NCI-H2107 treated with DMSO at 0.1 percent for 48 hours (cell line): ENCODE results near the gene CMTM3.
"Not testable (repeated sequence)": the region's sequence is repeated elsewhere in the genome, so short reads cannot be mapped to it uniquely, and the experiment has no call there.

ENCODE experiments used
- DNase-seq: peaks from one replicate; lab custom pipeline; 2025; ENCODE audit not compliant: unreplicated experiment; lab: John Stamatoyannopoulos, UW

CMTM3 gene

DNA sequence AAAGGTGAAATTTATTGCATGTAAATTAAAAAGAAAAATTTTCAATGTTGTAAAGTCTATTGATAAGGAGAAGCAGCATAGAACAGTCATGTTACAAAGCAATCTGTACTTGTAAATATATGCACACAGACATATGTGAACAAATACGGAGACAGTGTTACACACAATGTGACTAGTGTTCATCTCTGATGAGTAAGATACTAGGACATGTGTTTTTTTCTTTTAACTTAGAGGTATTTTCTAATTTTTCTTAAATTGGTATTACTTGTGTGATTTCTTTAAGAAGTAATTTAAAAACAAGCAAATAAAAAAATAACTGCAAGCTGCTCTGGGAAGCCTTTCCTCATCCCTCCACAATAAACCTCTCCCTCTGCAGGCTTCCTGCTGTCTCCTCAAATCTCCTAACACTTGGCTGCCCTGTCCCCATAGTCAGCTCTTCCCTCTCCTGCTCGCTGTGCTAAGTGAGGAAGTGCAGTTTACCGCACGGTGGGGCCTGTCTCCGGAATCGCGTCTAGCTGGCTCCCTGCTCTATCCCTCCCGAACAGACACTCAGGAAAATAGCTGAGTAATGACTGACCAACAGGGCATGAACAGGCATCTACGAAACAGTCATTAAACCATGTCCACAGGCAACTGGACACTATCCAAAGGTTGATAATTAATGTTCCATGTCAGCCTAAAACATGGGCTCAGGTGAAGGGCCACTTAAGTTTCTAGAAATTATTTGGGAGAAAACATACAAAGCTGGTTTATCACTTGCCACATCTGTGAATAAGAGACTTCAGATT lies 56.1 kb downstream of the CMTM3 start:
- no peak for DNase-seq

DNA sequence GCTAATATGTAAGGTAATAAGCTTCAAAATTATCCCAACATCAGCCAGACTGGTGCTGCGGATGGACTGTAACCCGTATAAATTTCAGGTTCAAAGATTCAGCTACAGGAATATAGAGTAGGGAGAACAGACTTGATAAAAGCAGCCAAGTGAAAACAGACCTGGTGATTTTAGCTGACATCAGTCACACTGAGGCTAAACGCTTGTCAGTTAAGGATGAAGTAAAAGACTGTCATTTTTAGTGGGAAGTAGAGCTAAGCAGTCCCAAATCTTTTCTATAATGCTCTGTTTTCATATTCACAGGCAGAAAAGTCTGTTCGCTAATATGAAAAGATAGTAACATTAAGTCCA lies 56.7 kb downstream of the CMTM3 start:
- no peak for DNase-seq

DNA sequence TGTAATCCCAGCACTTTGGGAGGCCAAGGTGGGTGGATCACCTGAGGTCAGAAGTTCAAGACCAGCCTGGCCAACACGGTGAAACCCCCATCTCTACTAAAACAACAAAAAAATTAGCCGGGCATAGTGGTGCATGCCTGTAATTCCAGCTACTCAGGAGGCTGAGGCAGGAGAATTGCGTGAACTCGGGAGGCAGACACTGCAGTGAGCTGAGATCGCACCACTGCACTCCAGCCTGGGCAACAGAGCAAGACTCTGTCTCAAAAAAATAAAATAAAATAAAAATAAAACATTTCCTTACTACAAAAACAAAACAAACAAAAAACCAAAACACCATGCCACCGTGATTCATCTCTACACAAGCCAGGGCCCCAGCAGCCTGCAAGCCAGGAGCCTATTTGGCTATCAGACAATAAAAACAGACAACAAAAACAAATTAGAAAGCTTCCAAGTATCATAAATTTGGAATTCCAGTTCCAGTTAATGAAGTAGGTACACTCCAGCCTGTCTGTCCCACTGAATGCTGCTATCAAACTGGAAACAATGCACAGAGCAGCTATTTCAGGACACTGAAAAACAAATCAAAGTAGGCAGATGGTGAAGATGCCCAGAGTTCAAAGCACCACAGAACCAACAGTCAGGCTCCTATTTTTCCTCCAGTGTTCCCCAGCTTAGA lies 57.3 kb downstream of the CMTM3 start:
- not testable (repeated sequence) for DNase-seq

DNA sequence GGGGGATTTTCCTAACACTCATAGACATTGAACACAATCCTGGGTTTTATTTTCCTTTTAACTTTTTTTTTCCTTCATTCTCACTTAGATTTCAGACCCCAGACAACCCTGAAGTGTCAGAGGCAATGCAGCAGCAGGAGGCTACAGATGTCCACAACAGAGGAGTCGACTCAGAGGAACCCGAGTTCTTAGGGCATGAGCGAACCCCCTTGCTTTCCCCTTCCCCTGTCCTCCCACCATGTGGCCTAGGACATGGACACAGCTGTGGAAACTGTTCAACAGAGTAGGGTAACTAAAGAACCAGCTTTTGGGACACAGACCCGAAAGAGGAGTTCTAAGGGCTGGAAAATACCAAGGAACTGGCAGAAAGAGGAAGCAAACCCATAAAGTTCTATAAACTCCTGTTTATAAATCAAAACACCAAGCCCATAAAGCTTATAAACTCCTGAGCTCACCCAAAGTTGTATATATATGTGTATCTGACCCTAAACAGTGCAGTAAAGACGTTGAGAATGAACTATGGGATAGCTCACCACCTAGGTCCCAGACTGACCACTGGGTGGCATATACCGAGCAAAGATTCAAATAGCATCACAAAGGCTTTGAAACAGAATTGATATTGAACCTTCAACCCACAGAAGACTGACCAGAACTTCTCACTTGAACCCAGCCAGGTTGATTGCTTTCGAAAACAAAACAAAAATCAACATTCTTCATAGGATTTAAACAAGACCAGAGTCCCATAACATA lies 58.1 kb downstream of the CMTM3 start:
- no peak for DNase-seq
